Measurements from ENCODE around the gene OPCML. TPM values are rescaled to one million over a fixed set of nuclear protein-coding genes. Genes with fewer than 3 reads are reported as not detected.

The OPCML gene
- total and polyA plus RNA-seq, 2 of the 13 experiments (the other 11 are each of a cell fraction or from before 2014, with no cell fraction given), result not detected

GRCh38 chr11:132803436-132803835, 728.9 kb downstream of the OPCML start:
- Histone ChIP-seq H2AFZ (ENCODE audit: low read length) (no peak overlapping the region), H3K9ac (ENCODE audit: insufficient read depth, low read depth, low read length) (no peak overlapping the region), H3K36me3 (replicated peaks in 1 of 2; ENCODE audit: control insufficient read depth in 1 of 2, insufficient read depth in 2 of 2, low read length in 2 of 2) (no peaks in the 10 kb centered on the region), H3K27me3 (ENCODE audit: control insufficient read depth in 1 of 2, insufficient read depth in 2 of 2, low read length in 2 of 2) (peaks cover 0 to 1% of the 10 kb centered on the region in 2 experiments; a peak in 1 of 5 replicates), H3K9me3 (ENCODE audit: low read length) (peaks cover 7% of the 10 kb centered on the region; the same call in 1 of the 2 replicates), H3K27ac (ENCODE audit: extremely low read length, insufficient read depth, low read length) (no peak overlapping the region), H3K79me2 (ENCODE audit: insufficient read depth, low read length) (no peaks in the 10 kb centered on the region), H4K20me1 (ENCODE audit: insufficient read depth, low read length) (no peaks in the 10 kb centered on the region), H3K4me1 (ENCODE audit: insufficient read depth, low read length) (no peaks in the 10 kb centered on the region), H3K4me3 (replicated peaks in 1 of 3; ENCODE audit: insufficient read depth in 1 of 3, low read depth in 2 of 3, low read length in 3 of 3) (no peak overlapping the region), H3K4me2 (ENCODE audit: low read depth, low read length) (no peak overlapping the region)
- in situ Hi-C loops (cut with HindIII; ENCODE audit: extremely low pct_ligation_motif_present, low pct_unique_long_range_greater_than_20kb) (no loop called here), intact Hi-C loops (cut with micrococcal nuclease; ENCODE audit: unreplicated experiment) (no loop called here)
- FAIRE-seq, result no peak
- ChIA-PET POLR2A (no interaction called here), CTCF (ENCODE audit: low intra/inter-chr PET ratio, low total read pairs) (no interaction called here)
- TF ChIP-seq ELF3 (CRISPR knock-in tag; IDR thresholded peaks at IDR 0.05), result no peak
- no peak for TF ChIP-seq ELF1 (CRISPR knock-in tag; IDR thresholded peaks at IDR 0.05)
- no peak for TF ChIP-seq JUNB (CRISPR knock-in tag; IDR thresholded peaks at IDR 0.05; ENCODE audit: borderline replicate concordance)
- TF ChIP-seq IKZF5 (CRISPR knock-in tag; IDR thresholded peaks at IDR 0.05), result no peak
- no peak for TF ChIP-seq PRDM10 (CRISPR knock-in tag; IDR thresholded peaks at IDR 0.05; ENCODE audit: low read depth)
- TF ChIP-seq ZNF550 (CRISPR knock-in tag; IDR thresholded peaks at IDR 0.05; ENCODE audit: borderline replicate concordance), result no peak
- TF ChIP-seq SMC3 (IDR thresholded peaks at IDR 0.05; ENCODE audit: low read length), result no peak
- no peak for TF ChIP-seq REST (IDR thresholded peaks at IDR 0.05; ENCODE audit: borderline replicate concordance in 1 of 2, low read depth in 1 of 2, low read length in 2 of 2)
- TF ChIP-seq ZNF317 (CRISPR knock-in tag; IDR thresholded peaks at IDR 0.05), result no peak
- no peak for TF ChIP-seq CENPX (CRISPR knock-in tag; IDR thresholded peaks at IDR 0.05)
- no peak for TF ChIP-seq ZFP90 (CRISPR knock-in tag; IDR thresholded peaks at IDR 0.05; ENCODE audit: borderline replicate concordance)
- TF ChIP-seq FOXP1 (IDR thresholded peaks at IDR 0.05), result no peak
- no peak for TF ChIP-seq FOXP1 (CRISPR knock-in tag; IDR thresholded peaks at IDR 0.05)
- no peak for TF ChIP-seq PBX3 (CRISPR knock-in tag; IDR thresholded peaks at IDR 0.05; ENCODE audit: borderline replicate concordance)
- no peak for TF ChIP-seq HNF4G (IDR thresholded peaks at IDR 0.05; ENCODE audit: borderline replicate concordance, low read depth, low read length)
- no peak for TF ChIP-seq HNF4G (CRISPR knock-in tag; IDR thresholded peaks at IDR 0.05; ENCODE audit: borderline replicate concordance, low read depth)
- TF ChIP-seq MYC (CRISPR knock-in tag; IDR thresholded peaks at IDR 0.05; ENCODE audit: borderline replicate concordance), result no peak
- DNase-seq (ENCODE audit: low spot score), result no peak
- ATAC-seq, result no peak
- BruUV-seq (replicated peaks), result no TSS peak
- WGBS (ENCODE audit: low lambda C conversion rate), result 0% methylated on average over 2 of the region's 2 CpGs

All from HepG2 (cell line).